GM21360 (cell line): Measurements from ENCODE around the gene HOXD10.

ENCODE experiments used
- ATAC-seq: cut with Tn5 transposase; IDR thresholded peaks from one replicate; pipeline ENCODE4 v1.9.1; 2021; ENCODE audit warnings: mild to moderate bottlenecking, moderate library complexity; ENCODE audit not compliant: unreplicated experiment

HOXD10 gene

GRCh38 chr2:176121190-176122051, 4.8 kb downstream of the HOXD10 start:
- ATAC-seq = no peak

DNA sequence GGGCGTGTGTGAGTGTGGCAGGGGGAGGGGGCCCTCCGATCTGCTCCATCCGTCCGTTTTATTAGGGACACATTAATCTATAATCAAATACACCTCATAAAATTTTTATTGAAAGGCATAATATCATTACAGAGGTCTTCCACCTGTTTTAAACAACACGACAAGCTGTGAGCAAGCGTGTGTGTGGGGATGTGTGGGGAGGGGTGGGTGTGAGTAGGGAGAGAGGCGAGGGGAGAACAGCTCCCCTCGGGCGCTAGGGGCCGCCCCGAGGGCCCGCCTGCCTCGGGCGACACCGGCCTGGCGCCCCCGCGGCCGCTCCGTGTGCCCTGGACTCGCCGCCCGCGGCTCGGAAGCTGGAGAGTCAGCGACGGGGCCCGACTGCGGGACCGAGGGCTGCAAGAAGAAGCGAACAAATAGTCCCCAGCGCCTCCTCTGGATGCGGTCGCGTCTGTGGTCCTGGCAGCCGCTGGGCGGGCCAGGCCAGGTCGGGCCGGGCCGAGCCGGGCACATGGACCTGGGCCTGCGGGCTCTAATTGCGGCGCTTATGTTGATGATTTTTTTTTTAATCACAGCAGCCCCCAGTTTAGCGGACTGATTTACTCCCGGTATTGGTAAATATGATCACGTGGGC, 5.6 kb downstream of the HOXD10 start:
- ATAC-seq = no peak

DNA sequence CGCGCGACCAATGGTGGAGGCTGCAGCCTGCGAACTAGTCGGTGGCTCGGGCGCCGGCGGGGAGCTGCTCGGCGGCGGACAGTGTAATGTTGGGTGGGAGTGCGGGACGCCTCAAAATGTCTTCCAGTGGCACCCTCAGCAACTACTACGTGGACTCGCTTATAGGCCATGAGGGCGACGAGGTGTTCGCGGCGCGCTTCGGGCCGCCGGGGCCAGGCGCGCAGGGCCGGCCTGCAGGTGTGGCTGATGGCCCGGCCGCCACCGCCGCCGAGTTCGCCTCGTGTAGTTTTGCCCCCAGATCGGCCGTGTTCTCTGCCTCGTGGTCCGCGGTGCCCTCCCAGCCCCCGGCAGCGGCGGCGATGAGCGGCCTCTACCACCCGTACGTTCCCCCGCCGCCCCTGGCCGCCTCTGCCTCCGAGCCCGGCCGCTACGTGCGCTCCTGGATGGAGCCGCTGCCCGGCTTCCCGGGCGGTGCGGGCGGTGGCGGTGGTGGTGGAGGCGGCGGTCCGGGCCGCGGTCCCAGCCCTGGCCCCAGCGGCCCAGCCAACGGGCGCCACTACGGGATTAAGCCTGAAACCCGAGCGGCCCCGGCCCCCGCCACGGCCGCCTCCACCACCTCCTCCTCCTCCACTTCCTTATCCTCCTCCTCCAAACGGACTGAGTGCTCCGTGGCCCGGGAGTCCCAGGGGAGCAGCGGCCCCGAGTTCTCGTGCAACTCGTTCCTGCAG, 6.3 kb downstream of the HOXD10 start, which contains the start of gene HOXD9:
TSS of gene HOXD9 (plus strand) at position 37 of the 728 bp plus-strand sequence. CDS start at position 87, 50 bp downstream.
- no peak for ATAC-seq

DNA sequence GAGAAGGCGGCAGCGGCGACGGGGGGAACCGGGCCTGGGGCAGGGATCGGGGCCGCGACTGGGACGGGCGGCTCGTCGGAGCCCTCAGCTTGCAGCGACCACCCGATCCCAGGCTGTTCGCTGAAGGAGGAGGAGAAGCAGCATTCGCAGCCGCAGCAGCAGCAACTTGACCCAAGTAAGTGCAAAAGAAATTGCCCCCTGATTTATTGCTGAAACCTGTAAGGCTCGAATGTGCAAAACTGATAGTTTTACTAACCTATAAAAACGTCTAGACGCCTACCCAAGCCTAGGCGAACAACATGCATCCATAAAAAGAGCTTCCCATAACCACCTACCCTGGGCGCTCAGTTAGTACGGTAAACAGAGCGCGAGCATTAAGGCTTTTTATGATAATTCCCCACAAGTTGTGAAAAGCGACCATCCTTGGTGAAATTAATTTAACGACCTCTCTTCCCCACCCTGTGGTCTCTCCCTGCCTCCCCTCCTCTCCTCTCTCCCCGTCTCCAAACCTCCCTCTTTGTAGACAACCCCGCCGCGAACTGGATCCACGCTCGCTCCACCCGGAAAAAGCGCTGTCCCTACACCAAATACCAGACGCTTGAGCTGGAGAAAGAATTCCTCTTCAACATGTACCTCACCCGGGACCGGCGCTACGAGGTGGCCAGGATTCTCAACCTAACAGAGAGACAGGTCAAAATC, 7.0 kb downstream of the HOXD10 start:
- no peak for ATAC-seq

DNA sequence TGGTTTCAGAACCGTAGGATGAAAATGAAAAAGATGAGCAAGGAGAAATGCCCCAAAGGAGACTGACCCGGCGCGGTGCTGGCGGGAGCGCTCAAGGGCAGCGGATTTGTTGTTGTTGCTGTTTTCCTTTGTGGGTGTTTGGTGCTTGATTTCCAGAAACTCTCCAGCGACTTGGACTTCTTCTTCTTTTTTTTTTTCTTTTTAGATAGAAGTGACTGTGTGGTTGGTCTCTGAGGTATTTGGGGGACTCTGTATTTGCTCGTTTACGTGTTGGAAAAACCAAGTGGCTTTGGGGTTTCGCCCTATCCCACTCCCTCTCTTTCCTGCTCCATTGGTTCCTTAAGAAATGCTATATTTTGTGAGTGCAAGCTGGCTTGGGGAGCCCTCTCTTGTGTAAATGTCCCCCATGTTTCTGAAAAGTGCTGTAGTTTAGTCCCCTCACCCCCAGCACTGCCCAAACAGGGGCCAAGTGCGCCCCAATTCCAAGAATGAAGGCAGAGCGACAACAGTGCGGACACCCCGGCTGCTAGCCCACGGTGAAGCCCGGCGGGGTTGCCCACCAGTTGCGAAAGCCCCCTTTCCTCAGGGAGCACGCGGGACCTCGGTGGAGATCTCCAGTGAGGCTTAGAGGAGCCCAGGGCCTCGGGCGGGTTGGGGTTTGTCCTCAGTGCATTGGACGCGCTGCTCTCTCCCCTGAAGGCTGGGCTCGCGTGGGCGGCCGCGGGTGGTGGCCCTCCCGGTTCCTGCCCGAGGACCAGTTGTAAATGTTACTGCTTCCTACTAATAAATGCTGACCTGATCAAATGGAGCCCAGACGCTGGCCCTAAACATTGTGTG, 7.8 kb downstream of the HOXD10 start:
- ATAC-seq = no peak

- no peak for ATAC-seq
These were observed 8.6 kb downstream of the HOXD10 start for GRCh38 chr2:176124947-176125771.

DNA sequence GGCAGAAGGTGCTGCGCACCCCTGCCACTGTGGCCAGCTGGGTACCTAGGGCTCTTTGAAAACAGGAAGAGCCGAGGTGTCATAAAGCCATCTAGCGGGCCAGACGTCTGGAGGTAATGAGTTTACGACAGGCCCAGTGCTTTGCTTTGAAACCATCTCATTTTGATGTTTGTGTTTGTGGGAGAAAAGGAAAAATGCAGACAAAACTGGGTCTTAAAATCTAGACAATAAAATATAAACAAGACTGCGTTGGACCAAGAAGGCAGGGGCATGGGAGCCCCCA, 9.1 kb downstream of the HOXD10 start:
- no peak for ATAC-seq

GRCh38 chr2:176126929-176127773, 10.6 kb downstream of the HOXD10 start:
- no peak for ATAC-seq

- no peak for ATAC-seq
These were observed 11.1 kb downstream of the HOXD10 start for GRCh38 chr2:176127774-176128072.

- no peak for ATAC-seq
These were observed 11.8 kb downstream of the HOXD10 start for GRCh38 chr2:176128172-176128981.

GRCh38 chr2:176128982-176129796, 12.6 kb downstream of the HOXD10 start, which contains the start of gene HOXD8:
Gene HOXD8 (plus strand): TSS chr2:176129705. CDS start chr2:176130367, 662 bp downstream.
- ATAC-seq = no peak

GRCh38 chr2:176129813-176130146, 13.2 kb downstream of the HOXD10 start:
- ATAC-seq = no peak

DNA sequence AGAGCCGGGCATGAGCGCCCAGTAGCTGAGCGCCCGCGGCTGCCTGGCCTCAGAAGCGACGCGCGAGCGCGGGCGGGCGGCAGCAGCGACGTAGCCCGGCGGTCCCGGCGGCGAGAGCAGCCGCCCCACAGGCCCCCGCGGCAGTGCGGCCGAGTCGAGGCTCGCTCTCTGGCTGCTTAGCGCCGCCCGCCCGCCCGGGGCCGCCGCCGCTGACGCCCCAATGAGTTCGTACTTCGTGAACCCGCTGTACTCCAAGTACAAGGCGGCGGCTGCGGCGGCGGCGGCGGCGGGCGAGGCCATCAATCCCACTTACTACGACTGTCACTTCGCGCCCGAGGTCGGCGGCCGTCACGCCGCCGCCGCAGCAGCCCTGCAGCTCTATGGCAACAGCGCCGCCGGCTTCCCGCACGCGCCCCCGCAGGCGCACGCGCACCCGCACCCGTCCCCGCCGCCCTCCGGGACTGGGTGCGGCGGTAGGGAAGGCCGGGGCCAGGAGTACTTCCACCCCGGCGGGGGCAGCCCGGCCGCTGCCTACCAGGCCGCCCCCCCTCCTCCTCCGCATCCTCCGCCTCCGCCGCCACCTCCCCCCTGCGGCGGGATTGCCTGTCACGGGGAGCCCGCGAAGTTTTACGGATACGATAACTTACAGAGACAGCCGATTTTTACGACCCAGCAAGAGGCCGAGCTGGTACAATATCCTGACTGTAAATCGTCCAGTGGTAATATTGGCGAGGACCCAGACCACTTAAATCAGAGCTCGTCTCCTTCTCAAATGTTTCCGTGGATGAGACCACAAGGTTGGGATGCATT, 13.8 kb downstream of the HOXD10 start:
- no peak for ATAC-seq

DNA sequence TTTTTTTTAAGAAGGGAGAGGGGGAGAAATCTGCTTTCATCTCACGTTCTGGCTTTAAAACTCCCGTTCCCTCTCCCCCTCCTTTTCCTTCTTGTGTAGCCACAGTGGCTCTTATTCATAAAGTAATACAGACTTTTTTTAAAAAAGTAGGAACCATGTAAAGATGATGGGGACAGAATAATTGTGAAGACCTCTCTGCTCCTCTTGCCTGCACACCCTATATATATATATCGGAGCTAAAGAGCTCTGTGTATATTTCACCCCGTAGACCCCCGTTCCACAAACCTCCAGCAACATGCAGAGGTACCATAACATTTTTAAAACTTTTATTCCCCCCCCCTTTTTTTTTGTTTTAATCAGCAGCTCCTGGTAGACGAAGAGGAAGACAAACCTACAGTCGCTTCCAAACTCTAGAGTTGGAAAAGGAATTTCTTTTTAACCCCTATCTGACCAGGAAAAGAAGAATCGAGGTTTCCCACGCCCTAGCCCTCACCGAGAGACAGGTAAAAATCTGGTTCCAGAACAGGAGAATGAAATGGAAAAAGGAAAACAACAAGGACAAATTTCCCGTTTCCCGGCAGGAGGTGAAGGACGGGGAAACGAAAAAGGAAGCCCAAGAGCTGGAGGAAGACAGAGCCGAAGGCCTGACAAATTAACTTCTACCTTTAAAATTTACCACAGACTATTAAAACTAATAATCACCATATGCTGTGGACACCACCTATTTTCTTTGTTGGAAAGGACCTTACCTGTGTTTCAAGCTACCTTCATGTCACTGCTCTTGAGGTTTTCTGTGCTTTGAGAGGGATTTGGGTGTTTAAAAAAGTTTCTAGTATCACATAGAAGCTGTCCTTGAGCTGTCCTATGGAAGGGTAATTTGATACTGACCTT, 14.6 kb downstream of the HOXD10 start:
- ATAC-seq = no peak

DNA sequence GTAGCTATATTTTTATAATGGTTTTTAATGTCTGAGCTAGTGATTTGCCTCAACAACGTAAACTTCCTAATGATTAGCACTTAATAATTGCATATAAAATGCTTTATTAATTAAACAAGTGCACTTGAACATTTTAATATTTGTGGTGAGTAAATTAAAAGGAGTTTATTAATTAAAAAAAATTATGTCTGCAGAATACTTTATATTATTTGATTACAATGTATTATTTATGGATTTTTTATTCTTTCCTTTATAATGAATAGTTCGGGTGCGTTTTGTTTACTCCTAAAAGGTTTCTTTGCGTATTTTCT, 15.2 kb downstream of the HOXD10 start:
- ATAC-seq = no peak
